Mesothelial cell of epicardium (in vitro differentiated cells): ENCODE measurements around the gene ARSI. TPM values are rescaled to one million over a fixed set of nuclear protein-coding genes. Genes with fewer than 3 reads are reported as not detected.
"Not testable (repeated sequence)": the region's sequence is repeated elsewhere in the genome, so short reads cannot be mapped to it uniquely, and the experiment has no call there.

Experiments used
- DNase-seq, 2 experiments: peaks; one replicate each; pipeline ENCODE4 v3.0.0; 2021; ENCODE audit warnings: low spot score in 2 of 2; ENCODE audit not compliant: unreplicated experiment in 2 of 2
- H3K27ac Mint-ChIP-seq: 2 replicates; pipeline ENCODE4 v1.8.0; 2021; ENCODE audit warnings: mixed read lengths
- H3K27me3 Mint-ChIP-seq: 2 replicates; pipeline ENCODE4 v1.8.0; 2021; ENCODE audit warnings: low read depth, mixed read lengths
- H3K36me3 Mint-ChIP-seq: 2 replicates; pipeline ENCODE4 v1.8.0; 2021; ENCODE audit warnings: mixed read lengths
- H3K4me1 Mint-ChIP-seq: 2 replicates; pipeline ENCODE4 v1.8.0; 2021; ENCODE audit warnings: mixed read lengths
- H3K4me3 Mint-ChIP-seq: 2 replicates; pipeline ENCODE4 v1.8.0; 2021; ENCODE audit warnings: mild to moderate bottlenecking, moderate library complexity, mixed read lengths
- H3K9me3 Mint-ChIP-seq: 2 replicates; pipeline ENCODE4 v1.8.0; 2021; ENCODE audit warnings: mixed read lengths
- CTCF ChIP-seq: fragments of 200-600 bp; sonication (generic); IDR thresholded peaks from one replicate; pipeline ENCODE4 v1.5.0; 2021; ENCODE audit warnings: antibody characterized with exemption; ENCODE audit not compliant: unreplicated experiment
- total RNA-seq: library from RNA; stranded (reverse); gene quantifications from 3 replicates; pipeline ENCODE4 v1.2.1, GENCODE V29; 2021

The ARSI gene
- total RNA-seq, 1 donor from 2014 or later: 18.8 TPM

DNA sequence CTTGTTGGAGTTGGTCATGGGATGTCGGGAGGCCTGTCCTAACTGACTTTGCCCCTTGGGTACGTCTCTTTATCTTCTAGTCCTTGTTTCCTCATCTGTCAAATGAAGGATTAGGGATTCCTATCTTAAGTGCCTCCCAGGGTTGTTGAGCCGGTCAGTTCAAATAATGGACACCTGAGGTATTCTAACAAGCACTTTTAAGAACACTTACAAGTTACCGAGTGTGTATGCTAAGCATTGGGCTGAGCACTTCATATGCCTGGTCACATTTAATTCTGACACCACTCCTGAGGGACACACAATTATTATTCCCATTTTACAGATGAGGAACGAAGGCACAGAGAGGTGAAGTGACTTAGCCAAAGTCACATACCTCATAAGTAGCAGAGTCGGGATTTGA, 50.2 kb downstream of the ARSI start:
- Mint-ChIP-seq H3K36me3 (no peaks in the 10 kb centered on the region), H3K4me1 (no peaks in the 10 kb centered on the region), H3K27ac (no peak overlapping the region), H3K9me3 (no peaks in the 10 kb centered on the region), H3K27me3 (no peaks in the 10 kb centered on the region), H3K4me3 (no peak overlapping the region)
- TF ChIP-seq CTCF: no peak
- DNase-seq: no peak

- no peak for TF ChIP-seq CTCF
- Mint-ChIP-seq H3K27me3 (no peaks in the 10 kb centered on the region), H3K27ac (no peak overlapping the region), H3K36me3 (no peaks in the 10 kb centered on the region), H3K4me1 (no peaks in the 10 kb centered on the region), H3K4me3 (no peak overlapping the region), H3K9me3 (no peaks in the 10 kb centered on the region)
- no peak for DNase-seq
These were observed 51.2 kb downstream of the ARSI start for GRCh38 chr5:150251504-150251903.

DNA sequence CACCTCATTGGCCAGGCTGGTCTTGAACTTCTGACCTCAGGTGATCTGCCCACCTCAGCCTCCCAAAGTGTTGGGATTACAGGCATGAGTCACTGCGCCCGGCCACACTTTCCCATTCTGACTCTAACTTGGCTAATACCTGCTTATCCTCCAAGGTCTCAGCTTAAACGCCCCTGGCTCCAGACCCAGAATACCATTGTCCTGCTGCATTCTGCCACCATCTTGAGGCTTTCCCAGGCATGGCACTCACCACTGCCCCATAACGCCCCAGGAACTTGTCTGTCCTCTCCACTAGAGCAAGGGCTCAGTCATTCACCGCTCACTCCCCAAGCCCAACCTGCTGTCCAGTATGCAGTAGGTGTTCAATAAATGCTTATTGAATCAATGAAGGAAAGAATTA, 53.0 kb downstream of the ARSI start:
- no peaks in the 10 kb centered on the region for H3K36me3 Mint-ChIP-seq
- H3K4me3 Mint-ChIP-seq: no peak overlapping the region
- TF ChIP-seq CTCF: no peak
- DNase-seq: no peak
- H3K9me3 Mint-ChIP-seq: no peaks in the 10 kb centered on the region
- H3K4me1 Mint-ChIP-seq: peaks cover 7% of the 10 kb centered on the region
- no peaks in the 10 kb centered on the region for H3K27me3 Mint-ChIP-seq
- H3K27ac Mint-ChIP-seq: no peak overlapping the region

GRCh38 chr5:150248946-150249345, 53.8 kb downstream of the ARSI start:
- DNase-seq: no peak
- H3K4me1 Mint-ChIP-seq: peaks cover 9% of the 10 kb centered on the region
- no peak overlapping the region for H3K4me3 Mint-ChIP-seq
- H3K9me3 Mint-ChIP-seq: no peaks in the 10 kb centered on the region
- no peak for TF ChIP-seq CTCF
- H3K27ac Mint-ChIP-seq: no peak overlapping the region
- no peaks in the 10 kb centered on the region for H3K36me3 Mint-ChIP-seq
- H3K27me3 Mint-ChIP-seq: no peaks in the 10 kb centered on the region

DNA sequence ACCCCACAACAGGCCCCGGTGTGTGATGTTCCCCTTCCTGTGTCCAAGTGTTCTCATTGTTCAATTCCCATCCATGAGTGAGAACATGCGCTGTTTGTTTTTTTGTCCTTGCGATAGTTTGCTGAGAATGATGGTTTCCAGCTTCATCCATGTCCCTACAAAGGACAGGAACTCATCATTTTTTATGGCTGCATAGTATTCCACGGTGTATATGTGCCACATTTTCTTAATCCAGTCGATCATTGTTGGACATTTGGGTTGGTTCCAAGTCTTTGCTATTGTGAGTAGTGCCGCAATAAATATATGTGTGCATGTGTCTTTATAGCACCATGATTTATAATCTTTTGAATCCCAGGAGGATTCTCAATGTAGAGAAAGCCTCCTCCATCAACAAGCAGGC, 54.2 kb downstream of the ARSI start:
- not testable (repeated sequence) for H3K4me1 Mint-ChIP-seq, DNase-seq, H3K27ac Mint-ChIP-seq, H3K9me3 Mint-ChIP-seq, H3K27me3 Mint-ChIP-seq, H3K4me3 Mint-ChIP-seq, H3K36me3 Mint-ChIP-seq

GRCh38 chr5:150247726-150248125, 55.0 kb downstream of the ARSI start:
- no peak for TF ChIP-seq CTCF
- no peak for DNase-seq
- H3K36me3 Mint-ChIP-seq: no peaks in the 10 kb centered on the region
- peaks cover 9% of the 10 kb centered on the region for H3K4me1 Mint-ChIP-seq
- no peak overlapping the region for H3K4me3 Mint-ChIP-seq
- H3K27me3 Mint-ChIP-seq: no peaks in the 10 kb centered on the region
- H3K9me3 Mint-ChIP-seq: no peaks in the 10 kb centered on the region
- H3K27ac Mint-ChIP-seq: no peak overlapping the region
